Trophoblast cell (in vitro differentiated cells and primary cell): ENCODE data around the gene SERGEF.

Source experiments
- DNase-seq, 2 donors: peaks; one replicate each; pipeline ENCODE4 v3.0.0-alpha.2; 2016
- H2AFZ ChIP-seq: 2 replicates; pipeline ENCODE4 v1.6.1; 2013; ENCODE audit warnings: low read length, moderate library complexity, mild to moderate bottlenecking; ENCODE audit not compliant: insufficient read depth, poor library complexity
- H2AK5ac ChIP-seq: 2 replicates; pipeline ENCODE4 v1.6.1; 2013; ENCODE audit warnings: mild to moderate bottlenecking, low read length
- H2BK120ac ChIP-seq: 2 replicates; pipeline ENCODE4 v1.6.1; 2013; ENCODE audit warnings: low read length, mild to moderate bottlenecking, moderate library complexity; ENCODE audit not compliant: insufficient read depth, poor library complexity
- H2BK12ac ChIP-seq: 2 replicates; pipeline ENCODE4 v1.6.1; 2013; ENCODE audit warnings: mild to moderate bottlenecking, low read length, moderate library complexity
- H2BK5ac ChIP-seq: 2 replicates; pipeline ENCODE4 v1.6.1; 2013; ENCODE audit warnings: low read length, low read depth, moderate library complexity, mild to moderate bottlenecking; ENCODE audit not compliant: poor library complexity
- H3K14ac ChIP-seq: 2 replicates; pipeline ENCODE4 v1.6.1; 2013; ENCODE audit warnings: mild to moderate bottlenecking, low read length
- H3K18ac ChIP-seq: 2 replicates; pipeline ENCODE4 v1.6.1; 2013; ENCODE audit warnings: mild to moderate bottlenecking, low read length
- H3K23ac ChIP-seq: 2 replicates; pipeline ENCODE4 v1.6.1; 2013; ENCODE audit warnings: low read length
- H3K27ac ChIP-seq: 2 replicates; pipeline ENCODE4 v1.5.1; 2013; ENCODE audit warnings: low read depth, mild to moderate bottlenecking, inconsistent platforms, low read length, moderate library complexity
- H3K27me3 ChIP-seq: 2 replicates; pipeline ENCODE4 v1.6.1; 2013; ENCODE audit warnings: inconsistent platforms, mild to moderate bottlenecking, low read length, moderate library complexity; ENCODE audit not compliant: insufficient read depth
- H3K36me3 ChIP-seq, 2 experiments: 1 replicate in 1 of 2; 2 replicates in 1 of 2; pipeline ENCODE4 v1.6.1; 2013; ENCODE audit warnings: low read length in 2 of 2, mild to moderate bottlenecking in 2 of 2, moderate library complexity in 1 of 2; ENCODE audit not compliant: insufficient read depth in 2 of 2, control insufficient read depth in 1 of 2
- H3K4ac ChIP-seq: 2 replicates; pipeline ENCODE4 v1.6.1; 2013; ENCODE audit warnings: low read depth, mild to moderate bottlenecking, low read length, moderate library complexity
- H3K4me1 ChIP-seq, 2 experiments: 1 replicate in 1 of 2; 2 replicates in 1 of 2; pipeline ENCODE4 v1.6.1; 2013; ENCODE audit warnings: low read length in 2 of 2, mild to moderate bottlenecking in 2 of 2, moderate library complexity in 1 of 2; ENCODE audit not compliant: insufficient read depth in 2 of 2, control insufficient read depth in 1 of 2
- H3K4me2 ChIP-seq: 2 replicates; pipeline ENCODE4 v1.6.1; 2013; ENCODE audit warnings: inconsistent platforms, mild to moderate bottlenecking, low read length, moderate library complexity
- H3K4me3 ChIP-seq: 2 replicates; pipeline ENCODE4 v1.5.1; 2013; ENCODE audit warnings: mild to moderate bottlenecking, low read depth, low read length, inconsistent platforms
- H3K79me1 ChIP-seq: one replicate; pipeline ENCODE4 v1.6.1; 2013; ENCODE audit warnings: low read length
- H3K79me2 ChIP-seq: 2 replicates; pipeline ENCODE4 v1.6.1; 2013; ENCODE audit warnings: low read length, mild to moderate bottlenecking; ENCODE audit not compliant: control insufficient read depth, insufficient read depth, poor library complexity
- H3K9ac ChIP-seq: 2 replicates; pipeline ENCODE4 v1.6.1; 2013; ENCODE audit warnings: mild to moderate bottlenecking, low read length
- H3K9me3 ChIP-seq: 2 replicates; pipeline ENCODE4 v1.6.1; 2013; ENCODE audit warnings: low read depth, mild to moderate bottlenecking, control low read depth, inconsistent platforms, low read length; ENCODE audit not compliant: insufficient read depth
- H4K12ac ChIP-seq: 2 replicates; pipeline ENCODE4 v1.6.1; 2013; ENCODE audit warnings: low read depth, mild to moderate bottlenecking, low read length, moderate library complexity
- H4K8ac ChIP-seq: 2 replicates; pipeline ENCODE4 v1.6.1; 2013; ENCODE audit warnings: low read depth, mild to moderate bottlenecking, low read length, moderate library complexity
- H4K91ac ChIP-seq: one replicate; pipeline ENCODE4 v1.6.1; 2013; ENCODE audit warnings: low read depth, mild to moderate bottlenecking, low read length, moderate library complexity
- WGBS: extraction: QIAGEN DNeasy Blood & Tissue Kit; methylation state at CpG from one replicate; pipeline ENCODE4 v1.1.7; 2013; ENCODE audit warnings: missing lambda C conversion rate; ENCODE audit not compliant: insufficient read length, insufficient coverage; ENCODE audit errors: extremely low coverage; 5-methylcytosine and 5-hydroxymethylcytosine counted together

Gene SERGEF

GRCh38 chr11:17927681-17928343, 85.0 kb downstream of the SERGEF start:
- Histone ChIP-seq H4K8ac (no peak overlapping the region), H3K14ac (no peak overlapping the region), H3K9ac (no peak overlapping the region), H3K27me3 (no peaks in the 10 kb centered on the region), H3K79me2 (no peaks in the 10 kb centered on the region), H3K4me3 (no peak overlapping the region), H4K91ac (no peak overlapping the region), H3K36me3 (no peaks in the 10 kb centered on the region), H2AK5ac (no peak overlapping the region), H3K4me2 (no peak overlapping the region), H2BK5ac (no peak overlapping the region), H4K12ac (no peak overlapping the region), H2BK120ac (no peak overlapping the region), H3K4me1 (peaks cover 3 to 7% of the 10 kb centered on the region in 2 experiments), H3K23ac (no peak overlapping the region), H3K4ac (no peak overlapping the region), H2AFZ (no peak overlapping the region), H3K27ac (no peak overlapping the region), H3K9me3 (no peaks in the 10 kb centered on the region), H2BK12ac (no peak overlapping the region), H3K18ac (no peak overlapping the region), H3K79me1 (no peaks in the 10 kb centered on the region)
- no peak for DNase-seq
- WGBS = no CpG with 5 or more reads among the region's 3 CpGs

- no peak overlapping the region for H4K12ac ChIP-seq
- no peak for DNase-seq
- H3K18ac ChIP-seq = no peak overlapping the region
- no peak overlapping the region for H3K4ac ChIP-seq
- no peak overlapping the region for H3K4me3 ChIP-seq
- no CpG with 5 or more reads among the region's 3 CpGs for WGBS
- H4K91ac ChIP-seq = no peak overlapping the region
- no peaks in the 10 kb centered on the region for H3K79me2 ChIP-seq
- H3K9me3 ChIP-seq = no peaks in the 10 kb centered on the region
- H3K36me3 ChIP-seq = no peaks in the 10 kb centered on the region
- H3K14ac ChIP-seq = no peak overlapping the region
- no peak overlapping the region for H2BK12ac ChIP-seq
- H3K9ac ChIP-seq = no peak overlapping the region
- no peak overlapping the region for H2AFZ ChIP-seq
- H3K27ac ChIP-seq = no peak overlapping the region
- H2AK5ac ChIP-seq = no peak overlapping the region
- H4K8ac ChIP-seq = no peak overlapping the region
- H3K23ac ChIP-seq = no peak overlapping the region
- H2BK120ac ChIP-seq = no peak overlapping the region
- H3K4me1 ChIP-seq = peaks cover 3 to 8% of the 10 kb centered on the region in 2 experiments
- H3K4me2 ChIP-seq = no peak overlapping the region
- H3K27me3 ChIP-seq = no peaks in the 10 kb centered on the region
- H2BK5ac ChIP-seq = no peak overlapping the region
- no peaks in the 10 kb centered on the region for H3K79me1 ChIP-seq
Observed at GRCh38 chr11:17927041-17927440, 85.8 kb downstream of the SERGEF start.

- Histone ChIP-seq H3K79me1 (no peaks in the 10 kb centered on the region), H3K79me2 (no peaks in the 10 kb centered on the region), H4K8ac (no peak overlapping the region), H4K91ac (no peak overlapping the region), H3K4ac (no peak overlapping the region), H3K27ac (no peak overlapping the region), H2BK5ac (no peak overlapping the region), H3K9me3 (no peaks in the 10 kb centered on the region), H3K4me2 (no peak overlapping the region), H2BK120ac (no peak overlapping the region), H3K4me3 (no peak overlapping the region), H3K27me3 (no peaks in the 10 kb centered on the region), H3K36me3 (no peaks in the 10 kb centered on the region), H2AK5ac (no peak overlapping the region), H3K14ac (no peak overlapping the region), H3K9ac (no peak overlapping the region), H3K23ac (no peak overlapping the region), H4K12ac (no peak overlapping the region), H2BK12ac (no peak overlapping the region), H3K4me1 (peaks cover 3 to 8% of the 10 kb centered on the region in 2 experiments), H3K18ac (no peak overlapping the region), H2AFZ (no peak overlapping the region)
- WGBS = no CpG with 5 or more reads among the region's 3 CpGs
- DNase-seq = no peak
Observed at GRCh38 chr11:17924713-17925112, 88.1 kb downstream of the SERGEF start.

- no peaks in the 10 kb centered on the region for H3K36me3 ChIP-seq
- no peak overlapping the region for H3K4me2 ChIP-seq
- DNase-seq = peak in 1 of 2 donors; percentile 33
- H3K4me1 ChIP-seq = peaks cover 3 to 8% of the 10 kb centered on the region in 2 experiments
- no peak overlapping the region for H4K12ac ChIP-seq
- no peak overlapping the region for H2AK5ac ChIP-seq
- no peak overlapping the region for H3K9ac ChIP-seq
- H4K8ac ChIP-seq = no peak overlapping the region
- no peak overlapping the region for H2BK5ac ChIP-seq
- no peak overlapping the region for H3K18ac ChIP-seq
- no peak overlapping the region for H3K23ac ChIP-seq
- no peak overlapping the region for H3K4me3 ChIP-seq
- H3K4ac ChIP-seq = no peak overlapping the region
- no peak overlapping the region for H3K14ac ChIP-seq
- no peak overlapping the region for H4K91ac ChIP-seq
- H3K79me2 ChIP-seq = no peaks in the 10 kb centered on the region
- no peak overlapping the region for H2AFZ ChIP-seq
- no peak overlapping the region for H2BK12ac ChIP-seq
- no peaks in the 10 kb centered on the region for H3K27me3 ChIP-seq
- no peaks in the 10 kb centered on the region for H3K9me3 ChIP-seq
- WGBS = no CpG with 5 or more reads among the region's 3 CpGs
- no peak overlapping the region for H2BK120ac ChIP-seq
- no peak overlapping the region for H3K27ac ChIP-seq
- H3K79me1 ChIP-seq = no peaks in the 10 kb centered on the region
Observed at GRCh38 chr11:17923217-17923616, 89.6 kb downstream of the SERGEF start.
